Activated T-helper 1 cell treated with Interleukin-2 at 50 U/mL for 16 hours (primary cell): ENCODE data around the gene MDM1.

Experiments used
- DNase-seq: peaks from one replicate; pipeline ENCODE4 v3.0.0-alpha.2; 2020; ENCODE audit warnings: low read depth

The MDM1 gene

GRCh38 chr12:68356986-68357385 is 24.8 kb upstream of the MDM1 start:
- no peak for DNase-seq

GRCh38 chr12:68356060-68356695 is 24.0 kb upstream of the MDM1 start:
- DNase-seq, result no peak

DNA sequence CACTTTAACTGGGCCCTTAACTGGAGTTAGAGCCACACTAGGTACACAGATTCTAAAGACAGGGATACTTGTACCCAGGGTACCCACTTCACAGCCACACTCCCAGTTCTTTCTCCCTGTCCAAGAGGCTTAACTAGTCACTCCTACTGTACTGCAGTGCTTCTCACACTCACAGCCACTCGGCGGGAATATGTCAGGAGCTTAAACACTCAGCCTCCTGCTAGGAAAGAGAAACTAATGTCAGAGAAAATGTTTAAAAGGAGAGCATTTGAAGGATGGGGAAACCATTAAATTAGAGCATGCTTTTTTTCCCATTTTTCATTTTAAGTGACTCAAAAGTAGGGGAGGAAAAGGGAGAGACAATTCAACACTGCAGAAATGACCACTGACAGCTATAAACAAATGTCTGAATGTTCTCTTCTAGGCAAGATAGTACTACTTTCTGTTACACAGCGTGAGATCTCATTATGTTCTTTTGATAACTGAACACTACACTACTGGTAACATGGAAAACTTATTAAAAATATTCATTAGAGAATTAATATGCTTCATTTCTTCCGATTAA is 22.9 kb upstream of the MDM1 start:
- no peak for DNase-seq

GRCh38 chr12:68352067-68352466 is 19.9 kb upstream of the MDM1 start:
- no peak for DNase-seq

GRCh38 chr12:68350753-68351152 is 18.6 kb upstream of the MDM1 start:
- no peak for DNase-seq

DNA sequence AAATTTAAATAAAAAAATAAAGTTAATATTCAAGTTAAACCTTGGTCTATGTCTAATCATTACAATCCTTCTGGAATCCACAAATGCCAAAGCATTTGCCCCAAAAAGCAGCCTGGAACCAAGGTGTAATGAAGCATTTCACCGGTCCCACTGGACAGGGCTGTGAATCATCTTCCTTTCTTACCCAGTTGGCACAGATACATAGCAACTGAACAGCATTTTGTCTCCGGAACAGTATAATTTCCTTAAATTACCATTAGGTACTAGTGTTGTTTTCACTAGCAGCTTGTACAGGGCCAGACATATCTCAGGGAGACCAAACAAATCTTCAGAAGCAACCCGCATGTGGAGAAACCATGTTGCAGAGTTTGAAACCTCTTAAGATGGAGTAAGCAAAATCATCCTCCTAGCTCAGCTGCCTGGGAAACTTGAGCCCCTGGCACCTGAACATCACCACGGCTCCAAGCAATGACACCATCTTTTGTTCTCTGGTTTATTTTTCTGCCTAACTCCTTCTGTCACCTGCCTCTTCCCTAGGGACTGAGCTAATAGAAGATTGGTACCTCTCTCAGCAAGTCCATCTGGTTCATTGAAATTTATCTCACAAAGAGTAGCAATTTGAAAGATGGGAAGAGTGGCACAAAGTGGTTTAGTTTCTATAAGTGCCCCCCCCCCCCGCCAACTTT is 17.9 kb upstream of the MDM1 start:
- no peak for DNase-seq

GRCh38 chr12:68349220-68349621 is 17.1 kb upstream of the MDM1 start:
- DNase-seq, result no peak

DNA sequence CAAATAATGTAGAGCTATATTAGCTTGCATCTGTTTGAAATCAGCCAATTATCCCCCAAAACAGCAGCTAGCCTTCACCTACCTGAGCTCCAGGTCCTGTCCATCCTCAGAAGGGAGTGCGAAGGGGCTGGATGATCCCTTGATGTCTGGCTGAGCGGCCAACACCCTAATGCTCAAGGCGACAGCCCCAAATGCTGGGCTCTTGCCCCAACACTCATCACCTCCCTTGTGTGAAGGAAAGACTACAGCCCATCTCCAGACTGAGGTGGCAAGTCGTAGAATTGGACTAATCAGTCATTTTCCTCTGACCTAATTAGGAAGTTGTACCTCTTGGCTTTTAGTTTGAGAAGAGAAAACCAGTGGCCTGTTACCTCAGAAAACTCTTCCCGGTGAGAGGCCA is 16.3 kb upstream of the MDM1 start:
- no peak for DNase-seq

DNA sequence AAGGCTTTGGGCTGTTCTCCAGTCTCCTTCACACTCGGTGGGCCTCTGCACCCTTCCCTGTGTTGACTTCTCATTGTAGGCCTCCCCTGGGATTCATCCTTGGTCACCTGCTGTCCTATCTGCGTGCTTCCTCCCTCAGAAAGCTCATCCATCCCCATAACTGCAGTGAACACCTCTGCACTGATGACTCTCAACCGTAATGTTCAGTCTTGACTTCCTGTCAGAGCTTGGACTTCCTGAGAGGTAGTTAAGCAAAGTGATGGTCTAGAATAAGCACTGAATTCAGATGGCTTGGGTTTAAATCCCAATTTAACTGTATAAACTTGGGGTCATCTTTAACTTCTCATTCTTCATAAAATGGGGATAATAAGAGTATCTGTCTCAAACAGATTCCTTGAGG is 13.6 kb upstream of the MDM1 start:
- no peak for DNase-seq

GRCh38 chr12:68344126-68344525 is 12.0 kb upstream of the MDM1 start:
- DNase-seq, result no peak

DNA sequence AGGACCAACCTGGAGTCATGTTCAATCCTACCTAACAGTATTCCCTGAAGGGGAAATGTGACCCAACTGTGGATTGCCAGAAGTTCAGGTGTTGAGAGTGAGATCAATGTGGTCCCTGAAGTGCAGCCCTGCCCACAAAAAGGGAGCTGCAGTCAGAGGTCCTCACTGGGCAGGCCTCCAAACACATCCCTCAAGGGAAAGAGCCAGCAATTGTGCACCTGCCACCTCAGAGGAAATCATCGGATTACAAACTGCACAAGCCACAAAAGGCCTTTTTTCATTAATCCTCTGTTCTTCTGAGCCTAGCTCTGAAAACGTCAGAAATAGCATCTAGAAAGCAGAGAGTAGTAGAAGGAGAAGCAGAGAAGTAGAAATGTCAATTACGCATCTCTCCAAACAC is 10.8 kb upstream of the MDM1 start:
- DNase-seq, result no peak

DNA sequence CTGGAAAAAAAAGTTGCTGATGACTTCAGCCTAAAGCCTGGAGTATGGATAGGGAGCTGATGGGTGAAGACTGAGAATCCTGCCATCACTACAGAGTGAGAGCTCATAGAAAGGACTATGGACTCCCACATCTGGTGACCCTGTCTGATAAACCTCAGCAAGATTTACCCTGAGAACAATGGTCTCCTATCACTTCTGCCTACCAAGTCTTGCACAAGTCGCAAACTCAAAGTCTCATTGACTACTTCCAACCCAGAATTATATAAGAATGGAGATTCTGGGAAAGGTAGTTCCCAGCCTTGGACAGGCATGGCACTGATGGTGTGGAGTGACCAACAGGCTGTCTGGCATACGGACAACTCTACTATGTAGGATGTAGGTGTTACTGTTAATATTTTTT is 9.7 kb upstream of the MDM1 start:
- no peak for DNase-seq

DNA sequence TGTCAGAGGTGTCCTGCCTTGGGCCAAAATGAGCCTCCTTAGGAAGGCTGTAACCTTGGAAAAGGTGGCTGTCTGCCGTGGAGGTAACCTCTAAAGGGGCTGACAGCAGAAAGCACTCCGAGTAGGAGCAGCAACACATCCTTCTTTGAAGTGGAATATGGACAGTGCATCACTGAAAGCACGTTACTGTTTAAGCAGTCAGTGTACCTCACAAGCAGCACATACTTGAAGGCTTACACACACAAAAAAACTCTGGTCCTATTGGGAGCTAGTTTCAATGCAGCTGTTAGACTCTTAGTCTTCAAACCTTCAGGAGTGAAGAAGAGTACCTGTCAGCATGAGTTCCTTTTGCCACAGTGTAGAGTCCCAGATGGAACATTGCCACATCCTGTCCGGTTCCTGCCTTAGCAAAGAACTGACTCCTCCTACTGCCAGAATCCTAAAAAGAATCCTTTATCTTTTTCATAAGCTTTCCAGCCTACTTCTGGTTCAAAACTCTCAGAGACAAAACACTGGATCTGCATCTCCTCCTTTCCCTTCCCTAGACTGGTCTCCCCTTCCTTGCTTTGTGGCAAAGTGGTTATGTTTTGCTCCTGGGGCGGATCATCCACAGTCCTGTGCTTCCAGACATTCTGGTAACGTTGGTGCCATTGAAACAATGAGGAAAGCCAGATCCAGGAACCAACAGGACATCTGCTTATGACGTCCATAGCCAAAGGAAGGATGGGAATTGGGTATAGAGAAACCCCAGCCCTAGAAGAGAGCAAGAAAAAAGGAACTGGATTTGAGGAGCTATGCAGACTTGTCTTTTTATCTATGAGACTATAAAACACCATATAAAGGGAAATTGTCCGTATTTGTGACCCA is 8.5 kb upstream of the MDM1 start:
- no peak for DNase-seq

GRCh38 chr12:68336889-68337303 is 4.7 kb upstream of the MDM1 start:
- DNase-seq, result no peak

GRCh38 chr12:68335462-68335861 is 3.3 kb upstream of the MDM1 start:
- no peak for DNase-seq

DNA sequence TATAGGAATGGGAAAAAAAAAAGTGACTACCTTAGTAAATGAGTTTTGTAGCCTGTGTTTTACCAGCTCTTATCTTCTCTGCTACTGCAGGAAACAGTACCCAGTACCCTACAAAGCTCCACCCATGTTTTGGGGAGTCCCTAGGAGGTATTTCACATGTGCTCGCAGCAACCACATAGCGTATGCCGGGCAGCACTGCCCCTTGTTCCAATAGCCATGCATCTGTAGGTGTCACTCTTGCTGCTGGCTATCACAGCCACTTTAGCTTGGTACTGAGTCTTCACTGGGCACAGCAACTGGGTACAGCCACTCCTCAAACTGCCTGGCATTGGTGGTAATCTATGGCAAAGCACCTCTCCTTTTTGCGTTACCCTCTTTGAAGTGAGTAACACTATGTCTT is 2.0 kb upstream of the MDM1 start:
- DNase-seq, result no peak

DNA sequence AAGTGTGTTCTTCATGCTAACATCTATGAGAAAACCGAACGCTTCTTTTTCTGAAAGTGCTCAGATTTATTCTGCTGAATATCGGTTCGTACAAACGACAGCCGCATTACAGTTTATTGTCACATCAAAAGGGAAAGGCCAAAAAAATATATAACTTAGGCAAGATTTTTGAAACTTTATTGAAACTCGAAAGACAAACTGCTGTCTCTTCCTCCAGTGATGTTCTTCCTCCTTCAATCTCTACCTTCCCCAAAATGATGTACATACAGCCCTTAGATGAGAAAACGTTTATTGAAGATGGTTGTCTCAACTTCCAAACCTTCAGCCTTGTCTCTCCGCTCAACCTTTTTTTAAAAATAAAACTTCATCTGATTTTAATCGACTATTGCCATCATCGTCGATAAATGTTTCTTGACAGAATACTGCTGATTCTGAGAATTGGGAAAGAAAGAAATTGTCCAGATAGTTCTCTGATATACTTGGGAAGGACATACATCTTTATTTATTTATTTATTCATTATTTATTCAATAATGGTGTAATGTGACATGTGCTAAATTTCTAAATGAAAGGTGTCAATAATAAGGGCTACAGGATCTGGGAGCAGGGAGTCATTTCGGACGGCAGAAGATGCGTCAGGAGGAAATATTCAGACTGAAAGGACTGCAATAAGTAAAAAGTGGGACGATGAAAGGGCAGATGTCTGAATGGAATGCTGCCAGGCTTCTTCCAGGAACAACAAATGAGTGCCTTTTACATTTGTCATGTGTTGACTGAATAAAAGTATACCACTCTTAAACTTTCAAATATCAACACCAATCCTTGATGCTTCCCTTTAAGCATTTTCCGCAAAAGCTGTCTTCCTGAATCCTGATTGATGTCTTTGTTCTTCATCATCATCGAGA is 817 bp upstream of the MDM1 start:
- DNase-seq, result no peak

DNA sequence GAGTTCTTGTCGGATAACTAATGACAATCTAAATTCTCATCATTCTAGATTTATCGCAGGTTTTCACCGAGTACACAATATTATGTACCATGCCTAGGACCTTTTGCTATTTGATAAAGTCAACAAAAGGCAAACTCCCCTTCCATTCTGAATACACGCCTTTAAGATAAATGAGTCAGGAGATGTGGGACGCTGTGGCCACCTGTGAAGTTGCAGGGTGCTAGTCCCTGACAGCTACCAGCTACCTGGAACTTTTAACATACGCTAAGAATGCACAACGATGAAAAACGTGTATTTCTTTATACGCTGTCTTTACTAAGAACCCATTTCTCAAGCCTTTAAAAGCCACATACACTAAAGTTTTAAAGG is 678 bp downstream of the MDM1 start:
- no peak for DNase-seq

DNA sequence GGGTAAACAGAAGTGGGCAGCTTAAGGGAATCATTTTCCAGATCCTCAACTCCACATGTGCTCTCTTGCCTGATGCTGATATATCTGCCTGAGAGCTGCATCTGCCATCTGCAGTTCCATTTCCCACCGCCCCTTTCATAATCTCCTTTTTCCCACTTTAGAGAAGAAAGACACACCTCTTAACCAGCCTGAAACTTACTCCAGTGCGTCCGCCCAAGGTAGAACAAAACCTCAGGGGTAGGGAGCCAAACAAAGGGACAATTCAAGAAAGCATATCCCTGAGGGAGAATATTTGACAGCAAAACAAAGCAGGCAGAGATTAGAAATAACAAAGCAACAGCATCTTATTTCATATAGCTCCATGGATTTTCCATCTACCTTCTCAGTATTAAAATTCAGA is 4.3 kb downstream of the MDM1 start:
- DNase-seq, result no peak

DNA sequence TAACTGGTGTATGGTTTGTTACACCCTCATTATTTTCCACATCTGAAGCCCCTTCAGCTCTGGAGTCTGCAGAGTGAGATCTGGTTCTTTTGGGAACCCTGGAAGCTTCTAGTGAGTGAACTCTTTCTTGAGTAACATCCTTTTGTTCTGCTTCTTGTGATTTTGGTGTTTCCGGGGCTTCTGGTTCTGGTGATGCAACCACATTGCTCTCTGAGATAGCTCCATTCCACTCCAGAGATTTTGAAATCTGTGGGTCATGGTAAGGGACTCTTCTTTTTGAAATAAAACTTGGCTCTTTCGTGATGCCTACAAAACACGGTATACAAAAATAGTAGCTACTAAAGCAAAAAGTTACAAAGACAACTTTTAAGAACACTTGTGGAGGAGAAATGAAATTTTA is 5.4 kb downstream of the MDM1 start:
- DNase-seq, result no peak

- no peak for DNase-seq
These were observed 6.2 kb downstream of the MDM1 start for GRCh38 chr12:68325966-68326365.

GRCh38 chr12:68324531-68324930 is 7.6 kb downstream of the MDM1 start:
- no peak for DNase-seq
